Trophoblast cell (in vitro differentiated cells and primary cell): ENCODE data around the gene PDLIM5.

Experiments
- DNase-seq, 2 donors: peaks; one replicate each; pipeline ENCODE4 v3.0.0-alpha.2; 2016
- H2AFZ ChIP-seq: 2 replicates; pipeline ENCODE4 v1.6.1; 2013; ENCODE audit warnings: low read length, moderate library complexity, mild to moderate bottlenecking; ENCODE audit not compliant: insufficient read depth, poor library complexity
- H2AK5ac ChIP-seq: 2 replicates; pipeline ENCODE4 v1.6.1; 2013; ENCODE audit warnings: mild to moderate bottlenecking, low read length
- H2BK120ac ChIP-seq: 2 replicates; pipeline ENCODE4 v1.6.1; 2013; ENCODE audit warnings: low read length, mild to moderate bottlenecking, moderate library complexity; ENCODE audit not compliant: insufficient read depth, poor library complexity
- H2BK12ac ChIP-seq: 2 replicates; pipeline ENCODE4 v1.6.1; 2013; ENCODE audit warnings: mild to moderate bottlenecking, low read length, moderate library complexity
- H2BK5ac ChIP-seq: 2 replicates; pipeline ENCODE4 v1.6.1; 2013; ENCODE audit warnings: low read length, low read depth, moderate library complexity, mild to moderate bottlenecking; ENCODE audit not compliant: poor library complexity
- H3K14ac ChIP-seq: 2 replicates; pipeline ENCODE4 v1.6.1; 2013; ENCODE audit warnings: mild to moderate bottlenecking, low read length
- H3K18ac ChIP-seq: 2 replicates; pipeline ENCODE4 v1.6.1; 2013; ENCODE audit warnings: mild to moderate bottlenecking, low read length
- H3K23ac ChIP-seq: 2 replicates; pipeline ENCODE4 v1.6.1; 2013; ENCODE audit warnings: low read length
- H3K27ac ChIP-seq: 2 replicates; pipeline ENCODE4 v1.5.1; 2013; ENCODE audit warnings: low read depth, mild to moderate bottlenecking, inconsistent platforms, low read length, moderate library complexity
- H3K27me3 ChIP-seq: 2 replicates; pipeline ENCODE4 v1.6.1; 2013; ENCODE audit warnings: inconsistent platforms, mild to moderate bottlenecking, low read length, moderate library complexity; ENCODE audit not compliant: insufficient read depth
- H3K36me3 ChIP-seq, 2 experiments: 1 replicate in 1 of 2; 2 replicates in 1 of 2; pipeline ENCODE4 v1.6.1; 2013; ENCODE audit warnings: low read length in 2 of 2, mild to moderate bottlenecking in 2 of 2, moderate library complexity in 1 of 2; ENCODE audit not compliant: insufficient read depth in 2 of 2, control insufficient read depth in 1 of 2
- H3K4ac ChIP-seq: 2 replicates; pipeline ENCODE4 v1.6.1; 2013; ENCODE audit warnings: low read depth, mild to moderate bottlenecking, low read length, moderate library complexity
- H3K4me1 ChIP-seq, 2 experiments: 1 replicate in 1 of 2; 2 replicates in 1 of 2; pipeline ENCODE4 v1.6.1; 2013; ENCODE audit warnings: low read length in 2 of 2, mild to moderate bottlenecking in 2 of 2, moderate library complexity in 1 of 2; ENCODE audit not compliant: insufficient read depth in 2 of 2, control insufficient read depth in 1 of 2
- H3K4me2 ChIP-seq: 2 replicates; pipeline ENCODE4 v1.6.1; 2013; ENCODE audit warnings: inconsistent platforms, mild to moderate bottlenecking, low read length, moderate library complexity
- H3K4me3 ChIP-seq: 2 replicates; pipeline ENCODE4 v1.5.1; 2013; ENCODE audit warnings: mild to moderate bottlenecking, low read depth, low read length, inconsistent platforms
- H3K79me1 ChIP-seq: one replicate; pipeline ENCODE4 v1.6.1; 2013; ENCODE audit warnings: low read length
- H3K79me2 ChIP-seq: 2 replicates; pipeline ENCODE4 v1.6.1; 2013; ENCODE audit warnings: low read length, mild to moderate bottlenecking; ENCODE audit not compliant: control insufficient read depth, insufficient read depth, poor library complexity
- H3K9ac ChIP-seq: 2 replicates; pipeline ENCODE4 v1.6.1; 2013; ENCODE audit warnings: mild to moderate bottlenecking, low read length
- H3K9me3 ChIP-seq: 2 replicates; pipeline ENCODE4 v1.6.1; 2013; ENCODE audit warnings: low read depth, mild to moderate bottlenecking, control low read depth, inconsistent platforms, low read length; ENCODE audit not compliant: insufficient read depth
- H4K12ac ChIP-seq: 2 replicates; pipeline ENCODE4 v1.6.1; 2013; ENCODE audit warnings: low read depth, mild to moderate bottlenecking, low read length, moderate library complexity
- H4K8ac ChIP-seq: 2 replicates; pipeline ENCODE4 v1.6.1; 2013; ENCODE audit warnings: low read depth, mild to moderate bottlenecking, low read length, moderate library complexity
- H4K91ac ChIP-seq: one replicate; pipeline ENCODE4 v1.6.1; 2013; ENCODE audit warnings: low read depth, mild to moderate bottlenecking, low read length, moderate library complexity
- WGBS: extraction: QIAGEN DNeasy Blood & Tissue Kit; methylation state at CpG from one replicate; pipeline ENCODE4 v1.1.7; 2013; ENCODE audit warnings: missing lambda C conversion rate; ENCODE audit not compliant: insufficient read length, insufficient coverage; ENCODE audit errors: extremely low coverage; 5-methylcytosine and 5-hydroxymethylcytosine counted together

PDLIM5 gene

DNA sequence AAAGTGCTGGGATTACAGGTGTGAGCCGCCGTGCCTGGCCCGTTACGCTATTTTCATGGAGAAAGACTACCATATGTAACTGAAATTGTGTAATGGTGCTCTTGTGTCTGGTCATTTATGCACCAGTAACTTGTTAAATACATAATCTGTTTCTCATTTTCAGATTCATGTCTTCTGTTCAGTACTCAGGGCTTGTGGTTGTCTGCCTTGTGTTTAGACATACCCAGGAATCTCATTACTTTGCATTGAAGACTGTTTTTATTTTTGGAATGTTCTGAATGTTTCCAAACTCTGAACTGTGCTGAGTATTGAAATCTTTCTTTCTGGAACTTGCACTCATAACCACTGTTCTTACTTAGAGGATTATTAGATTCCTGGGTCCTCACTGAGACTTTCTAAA is 52.8 kb downstream of the PDLIM5 start:
- DNase-seq: no peak
- H3K79me1 ChIP-seq: peaks cover 2% of the 10 kb centered on the region
- WGBS: no CpG with 5 or more reads among the region's 4 CpGs
- H3K27ac ChIP-seq: no peak overlapping the region
- H3K27me3 ChIP-seq: no peaks in the 10 kb centered on the region
- no peak overlapping the region for H2BK12ac ChIP-seq
- H3K23ac ChIP-seq: no peak overlapping the region
- no peak overlapping the region for H2BK5ac ChIP-seq
- H4K91ac ChIP-seq: no peak overlapping the region
- peaks cover 2% of the 10 kb centered on the region for H3K9me3 ChIP-seq
- H3K36me3 ChIP-seq: peaks cover 4 to 6% of the 10 kb centered on the region in 2 experiments
- no peak overlapping the region for H4K12ac ChIP-seq
- no peak overlapping the region for H3K14ac ChIP-seq
- H3K4me1 ChIP-seq: peaks cover 0 to 3% of the 10 kb centered on the region in 2 experiments
- H3K4ac ChIP-seq: no peak overlapping the region
- H2AK5ac ChIP-seq: no peak overlapping the region
- no peak overlapping the region for H3K9ac ChIP-seq
- H2BK120ac ChIP-seq: no peak overlapping the region
- no peak overlapping the region for H3K18ac ChIP-seq
- no peak overlapping the region for H3K4me2 ChIP-seq
- H3K4me3 ChIP-seq: no peak overlapping the region
- H2AFZ ChIP-seq: no peak overlapping the region
- H3K79me2 ChIP-seq: no peaks in the 10 kb centered on the region
- no peak overlapping the region for H4K8ac ChIP-seq

- no peak for DNase-seq
- Histone ChIP-seq H3K4me1 (peaks cover 0 to 3% of the 10 kb centered on the region in 2 experiments), H3K27me3 (no peaks in the 10 kb centered on the region), H3K9ac (no peak overlapping the region), H3K18ac (peak overlapping the region; percentile 45), H3K27ac (no peak overlapping the region), H2BK5ac (no peak overlapping the region), H3K79me2 (no peaks in the 10 kb centered on the region), H2BK120ac (no peak overlapping the region), H3K14ac (peak overlapping the region; percentile 51), H3K9me3 (peaks cover 2% of the 10 kb centered on the region), H3K4me3 (no peak overlapping the region), H3K4me2 (no peak overlapping the region), H3K79me1 (peaks cover 2% of the 10 kb centered on the region), H4K91ac (no peak overlapping the region), H3K23ac (no peak overlapping the region), H3K4ac (no peak overlapping the region), H2AFZ (no peak overlapping the region), H2AK5ac (no peak overlapping the region), H4K8ac (no peak overlapping the region), H4K12ac (no peak overlapping the region), H2BK12ac (no peak overlapping the region), H3K36me3 (peaks cover 2 to 3% of the 10 kb centered on the region in 2 experiments)
- no CpG with 5 or more reads among the region's 7 CpGs for WGBS
Measured at GRCh38 chr4:94506822-94507221, 55.1 kb downstream of the PDLIM5 start.

GRCh38 chr4:94507281-94507680 is 55.5 kb downstream of the PDLIM5 start:
- DNase-seq: no peak
- Histone ChIP-seq H2AFZ (no peak overlapping the region), H4K8ac (no peak overlapping the region), H3K4me2 (no peak overlapping the region), H3K14ac (no peak overlapping the region), H4K12ac (no peak overlapping the region), H2AK5ac (no peak overlapping the region), H2BK12ac (no peak overlapping the region), H2BK120ac (no peak overlapping the region), H3K4me3 (no peak overlapping the region), H3K27me3 (no peaks in the 10 kb centered on the region), H2BK5ac (no peak overlapping the region), H3K36me3 (peaks cover 2 to 3% of the 10 kb centered on the region in 2 experiments), H3K4ac (no peak overlapping the region), H3K27ac (no peak overlapping the region), H3K9ac (no peak overlapping the region), H3K23ac (no peak overlapping the region), H4K91ac (no peak overlapping the region), H3K18ac (no peak overlapping the region), H3K9me3 (peaks cover under 1% of the 10 kb centered on the region), H3K79me2 (no peaks in the 10 kb centered on the region), H3K79me1 (peaks cover 2% of the 10 kb centered on the region), H3K4me1 (peaks cover 0 to 3% of the 10 kb centered on the region in 2 experiments)
- WGBS: no CpG with 5 or more reads among the region's 2 CpGs

DNA sequence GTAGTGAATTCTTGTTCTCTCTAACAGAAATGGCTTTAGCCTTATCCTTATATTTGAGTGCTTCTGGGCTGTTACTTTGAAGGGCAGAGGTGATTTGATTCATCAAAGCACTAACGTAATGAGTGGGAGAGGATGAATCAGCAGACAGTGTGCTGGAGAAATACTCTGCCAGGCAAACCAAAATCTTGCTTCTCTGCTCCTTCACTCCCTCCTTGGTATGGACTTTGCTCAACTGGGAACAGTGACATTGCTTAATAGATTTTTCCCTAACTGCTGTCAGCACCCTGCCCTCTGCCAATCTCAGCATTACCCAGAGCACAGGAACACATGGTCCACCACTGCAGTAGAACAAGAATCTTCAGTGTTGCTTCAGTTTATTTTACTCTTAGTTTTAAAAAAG is 56.0 kb downstream of the PDLIM5 start:
- Histone ChIP-seq H4K12ac (no peak overlapping the region), H3K14ac (no peak overlapping the region), H3K4me3 (no peak overlapping the region), H3K9me3 (no peaks in the 10 kb centered on the region), H3K79me2 (no peaks in the 10 kb centered on the region), H3K4me1 (peaks cover 0 to 3% of the 10 kb centered on the region in 2 experiments), H2AFZ (no peak overlapping the region), H3K79me1 (peaks cover 2% of the 10 kb centered on the region), H2BK5ac (no peak overlapping the region), H2AK5ac (no peak overlapping the region), H3K9ac (no peak overlapping the region), H3K27ac (no peak overlapping the region), H2BK12ac (no peak overlapping the region), H3K23ac (peak overlapping the region; percentile 30), H3K27me3 (no peaks in the 10 kb centered on the region), H3K18ac (no peak overlapping the region), H3K4ac (no peak overlapping the region), H3K36me3 (peaks cover 2 to 3% of the 10 kb centered on the region in 2 experiments), H2BK120ac (no peak overlapping the region), H4K8ac (no peak overlapping the region), H3K4me2 (no peak overlapping the region), H4K91ac (no peak overlapping the region)
- no CpG with 5 or more reads among the region's 1 CpG for WGBS
- DNase-seq: peak; percentile 27 to 44
